ENCODE results near the gene L3MBTL4. TPM values are rescaled to one million over a fixed set of nuclear protein-coding genes. Genes with fewer than 3 reads are reported as not detected.

The L3MBTL4 gene
- polyA plus RNA-seq, 3 donors from 2014 or later, result 3.9 to 6.7 (median 4.1) TPM

- H3K4me1 Mint-ChIP-seq, result peaks cover 24 to 29% of the 10 kb centered on the region in 2 donors
- DNase-seq, result no peak
- H3K9me3 Mint-ChIP-seq, result no peaks in the 10 kb centered on the region
- peak overlapping the region in 1 of 6 donors; percentile 22 for H3K27ac Mint-ChIP-seq
- H3K4me3 Mint-ChIP-seq, result no peak overlapping the region
- H3K36me3 Mint-ChIP-seq, result no peaks in the 10 kb centered on the region
- H3K27me3 Mint-ChIP-seq (ENCODE audit: low read depth in 3 of 3), result no peaks in the 10 kb centered on the region
These were observed 47.5 kb downstream of the L3MBTL4 start for GRCh38 chr18:6367208-6367607.

GRCh38 chr18:6366776-6367175 lies 47.9 kb downstream of the L3MBTL4 start:
- Mint-ChIP-seq H3K9me3 (no peaks in the 10 kb centered on the region), H3K27me3 (ENCODE audit: low read depth in 3 of 3) (no peaks in the 10 kb centered on the region), H3K4me1 (peaks cover 24 to 29% of the 10 kb centered on the region in 2 donors), H3K4me3 (no peak overlapping the region), H3K36me3 (no peaks in the 10 kb centered on the region), H3K27ac (peak overlapping the region in 1 of 6 donors; percentile 22)
- DNase-seq, result no peak

DNA sequence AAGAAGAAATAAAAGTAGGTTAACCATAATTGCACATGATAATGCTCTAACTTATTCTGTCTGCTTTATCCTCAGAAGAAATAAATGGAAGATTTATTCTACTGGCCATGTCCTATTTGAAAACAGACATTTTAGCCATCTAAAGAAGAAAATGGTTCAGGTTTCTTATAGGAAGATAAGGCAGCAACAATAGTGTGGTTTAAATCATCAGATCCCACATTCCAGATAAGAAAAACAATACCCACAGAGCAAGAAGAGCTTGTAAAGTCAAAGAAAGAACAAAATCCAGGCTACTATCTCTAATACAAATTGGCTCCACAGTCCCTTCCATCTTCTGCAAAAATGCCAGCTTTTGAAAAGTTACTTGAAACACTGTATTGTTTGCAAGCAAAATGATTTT lies 49.3 kb downstream of the L3MBTL4 start:
- no peak for DNase-seq
- Mint-ChIP-seq H3K4me1 (peaks cover 29 to 37% of the 10 kb centered on the region in 2 donors), H3K27me3 (ENCODE audit: low read depth in 3 of 3) (no peaks in the 10 kb centered on the region), H3K27ac (no peak overlapping the region), H3K4me3 (no peak overlapping the region), H3K36me3 (no peaks in the 10 kb centered on the region), H3K9me3 (no peaks in the 10 kb centered on the region)

DNA sequence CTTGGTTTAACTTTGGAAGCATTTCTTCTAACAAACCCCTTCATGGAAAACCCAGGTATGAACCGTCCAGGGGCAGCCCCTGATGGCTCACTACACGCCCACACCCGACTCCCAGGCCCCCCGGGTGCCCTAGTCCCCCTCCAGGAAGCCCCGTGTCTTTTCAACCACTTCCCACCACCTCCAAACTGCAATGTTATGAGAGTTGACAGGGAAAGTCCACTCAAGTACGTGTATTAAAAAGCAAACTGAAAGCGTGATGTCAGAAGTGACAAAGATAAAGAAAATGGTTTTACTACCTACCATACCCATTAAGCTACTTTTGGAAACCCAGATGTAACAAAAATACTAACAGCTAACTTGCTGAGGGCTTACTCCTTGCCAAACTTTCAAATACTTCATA lies 51.5 kb downstream of the L3MBTL4 start:
- no peaks in the 10 kb centered on the region for H3K9me3 Mint-ChIP-seq
- peak overlapping the region in 2 of 6 donors; percentile 5 to 56 for H3K27ac Mint-ChIP-seq
- no peaks in the 10 kb centered on the region for H3K36me3 Mint-ChIP-seq
- no peak for DNase-seq
- no peaks in the 10 kb centered on the region for H3K27me3 Mint-ChIP-seq (ENCODE audit: low read depth in 3 of 3)
- H3K4me1 Mint-ChIP-seq, result peaks cover 39 to 52% of the 10 kb centered on the region in 2 donors
- no peak overlapping the region for H3K4me3 Mint-ChIP-seq

DNA sequence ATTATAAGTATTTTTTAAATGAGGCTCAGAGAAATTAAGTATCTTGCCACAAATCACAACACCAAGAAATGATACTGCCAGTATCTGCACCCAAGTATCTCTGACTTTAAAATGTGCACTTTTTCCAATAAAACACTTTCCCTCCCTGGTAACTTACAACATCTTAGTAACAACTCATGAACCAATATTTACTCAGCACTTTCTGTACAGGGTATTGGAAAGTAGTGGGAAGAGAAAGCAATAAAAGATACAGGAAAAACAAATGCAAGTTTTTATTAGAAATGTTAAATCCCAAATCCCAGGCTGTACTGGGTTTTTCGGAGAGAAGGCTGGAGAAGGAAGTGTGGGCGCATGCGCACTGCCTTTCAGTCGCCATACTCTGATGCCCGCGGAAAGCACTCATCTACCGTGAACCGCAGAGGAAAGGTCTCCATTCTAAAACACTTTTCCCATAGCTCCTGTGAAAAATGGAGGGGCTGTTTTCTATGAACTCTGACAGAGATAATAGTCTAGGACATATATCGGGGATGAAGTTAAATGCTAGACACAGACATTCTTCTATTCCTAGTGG lies 52.1 kb downstream of the L3MBTL4 start:
- Mint-ChIP-seq H3K27me3 (ENCODE audit: low read depth in 3 of 3) (no peaks in the 10 kb centered on the region), H3K4me3 (no peak overlapping the region), H3K27ac (peak overlapping the region in 1 of 6 donors; percentile 16), H3K4me1 (peaks cover 41 to 52% of the 10 kb centered on the region in 2 donors), H3K9me3 (no peaks in the 10 kb centered on the region), H3K36me3 (no peaks in the 10 kb centered on the region)
- no peak for DNase-seq

DNA sequence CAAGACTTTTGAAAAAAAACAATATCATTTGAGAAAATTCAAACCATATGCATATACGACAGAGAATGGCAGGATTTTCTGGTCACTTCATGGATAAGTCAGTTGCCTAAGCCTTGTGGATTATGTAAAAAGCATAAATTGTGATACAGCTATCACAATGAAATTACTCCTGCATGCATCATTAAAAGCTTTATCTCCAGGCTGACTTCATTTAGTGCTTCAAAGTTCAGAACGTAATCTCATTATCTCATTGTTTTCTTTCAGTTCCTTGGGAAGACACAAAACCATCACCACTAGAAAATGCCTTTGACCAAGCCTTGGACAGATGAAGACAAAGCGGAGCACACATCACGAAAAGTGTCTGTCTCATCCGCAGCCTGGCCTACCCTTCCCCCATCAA lies 57.0 kb downstream of the L3MBTL4 start:
- peaks cover 35 to 67% of the 10 kb centered on the region in 2 donors for H3K4me1 Mint-ChIP-seq
- no peaks in the 10 kb centered on the region for H3K36me3 Mint-ChIP-seq

GRCh38 chr18:6355789-6356589 lies 58.7 kb downstream of the L3MBTL4 start:
- Mint-ChIP-seq H3K27me3 (ENCODE audit: low read depth in 3 of 3) (no peaks in the 10 kb centered on the region), H3K36me3 (peaks cover 0 to 2% (median 0%) of the 10 kb centered on the region in 3 donors), H3K9me3 (no peaks in the 10 kb centered on the region), H3K27ac (no peak overlapping the region), H3K4me1 (peaks cover 28 to 66% of the 10 kb centered on the region in 2 donors), H3K4me3 (no peak overlapping the region)
- DNase-seq, result no peak

More for the DNA sequence above, 57.0 kb downstream of the L3MBTL4 start:
- no peaks in the 10 kb centered on the region for H3K27me3 Mint-ChIP-seq (ENCODE audit: low read depth in 3 of 3)
- H3K4me3 Mint-ChIP-seq, result no peak overlapping the region
- no peak for DNase-seq
- no peaks in the 10 kb centered on the region for H3K9me3 Mint-ChIP-seq
- no peak overlapping the region for H3K27ac Mint-ChIP-seq

DNA sequence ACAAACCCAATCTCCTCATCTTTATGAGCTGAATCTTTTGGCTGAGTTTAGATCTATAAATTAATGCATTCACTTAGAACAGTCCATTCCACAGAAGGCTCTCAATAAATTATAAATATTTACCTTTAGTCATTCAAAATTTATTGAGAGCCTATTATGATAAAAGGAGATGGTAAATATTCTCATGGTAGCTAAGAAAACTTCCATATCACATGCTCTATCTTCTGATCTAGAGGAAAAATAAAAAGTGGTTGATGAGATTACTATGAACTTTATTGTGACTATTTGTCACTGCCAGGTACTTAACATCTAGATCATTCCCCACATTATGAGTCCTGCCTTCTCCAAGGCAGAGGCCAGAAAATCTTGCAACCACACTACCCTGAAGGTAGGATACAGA lies 62.4 kb downstream of the L3MBTL4 start:
- H3K36me3 Mint-ChIP-seq, result peaks cover 0 to 2% (median 0%) of the 10 kb centered on the region in 3 donors
- H3K4me1 Mint-ChIP-seq, result peaks cover 14 to 42% of the 10 kb centered on the region in 2 donors
- peaks cover 0 to 4% (median 0%) of the 10 kb centered on the region in 6 donors for H3K9me3 Mint-ChIP-seq

GRCh38 chr18:6342990-6343389 lies 71.7 kb downstream of the L3MBTL4 start:
- H3K27ac Mint-ChIP-seq, result no peak overlapping the region
- no peak for DNase-seq
- H3K27me3 Mint-ChIP-seq (ENCODE audit: low read depth in 3 of 3), result peaks cover 0 to 2% (median 0%) of the 10 kb centered on the region in 3 donors
- H3K9me3 Mint-ChIP-seq, result peaks cover 17 to 52% (median 40%) of the 10 kb centered on the region in 6 donors
- H3K36me3 Mint-ChIP-seq, result peaks cover 14 to 39% (median 29%) of the 10 kb centered on the region in 3 donors
- peaks cover 17 to 40% of the 10 kb centered on the region in 2 donors for H3K4me1 Mint-ChIP-seq
- H3K4me3 Mint-ChIP-seq, result no peak overlapping the region

More for the DNA sequence above, 62.4 kb downstream of the L3MBTL4 start:
- Mint-ChIP-seq H3K4me3 (no peak overlapping the region), H3K27ac (peak overlapping the region in 1 of 6 donors; percentile 0), H3K27me3 (ENCODE audit: low read depth in 3 of 3) (no peaks in the 10 kb centered on the region)
- no peak for DNase-seq

- Mint-ChIP-seq H3K9me3 (peaks cover 15 to 64% (median 45%) of the 10 kb centered on the region in 6 donors), H3K4me3 (peak overlapping the region in 2 of 5 donors; percentile 7 to 51), H3K36me3 (peaks cover 14 to 46% (median 31%) of the 10 kb centered on the region in 3 donors), H3K27me3 (ENCODE audit: low read depth in 3 of 3) (peaks cover 0 to 2% (median 0%) of the 10 kb centered on the region in 3 donors), H3K27ac (peak overlapping the region in 2 of 6 donors; percentile 2 to 14), H3K4me1 (peaks cover 17 to 35% of the 10 kb centered on the region in 2 donors)
- no peak for DNase-seq
These were observed 73.0 kb downstream of the L3MBTL4 start for GRCh38 chr18:6341709-6342108.

- peak overlapping the region in 2 of 5 donors; percentile 8 to 51 for H3K4me3 Mint-ChIP-seq
- no peak for DNase-seq
- peaks cover 0 to 2% (median 0%) of the 10 kb centered on the region in 3 donors for H3K27me3 Mint-ChIP-seq (ENCODE audit: low read depth in 3 of 3)
- H3K27ac Mint-ChIP-seq, result peak overlapping the region in 2 of 6 donors; percentile 2 to 14
- peaks cover 14 to 46% (median 31%) of the 10 kb centered on the region in 3 donors for H3K36me3 Mint-ChIP-seq
- H3K9me3 Mint-ChIP-seq, result peaks cover 15 to 64% (median 46%) of the 10 kb centered on the region in 6 donors
- H3K4me1 Mint-ChIP-seq, result peaks cover 17 to 35% of the 10 kb centered on the region in 2 donors
These were observed 73.4 kb downstream of the L3MBTL4 start for GRCh38 chr18:6341303-6341702.

- peaks cover 0 to 2% (median 0%) of the 10 kb centered on the region in 3 donors for H3K27me3 Mint-ChIP-seq (ENCODE audit: low read depth in 3 of 3)
- no peak for DNase-seq
- H3K36me3 Mint-ChIP-seq, result peaks cover 14 to 45% (median 31%) of the 10 kb centered on the region in 3 donors
- no peak overlapping the region for H3K4me3 Mint-ChIP-seq
- H3K9me3 Mint-ChIP-seq, result peaks cover 18 to 64% (median 46%) of the 10 kb centered on the region in 6 donors
- peaks cover 19 to 35% of the 10 kb centered on the region in 2 donors for H3K4me1 Mint-ChIP-seq
- H3K27ac Mint-ChIP-seq, result no peak overlapping the region
These were observed 74.6 kb downstream of the L3MBTL4 start for GRCh38 chr18:6340121-6340520.

DNA sequence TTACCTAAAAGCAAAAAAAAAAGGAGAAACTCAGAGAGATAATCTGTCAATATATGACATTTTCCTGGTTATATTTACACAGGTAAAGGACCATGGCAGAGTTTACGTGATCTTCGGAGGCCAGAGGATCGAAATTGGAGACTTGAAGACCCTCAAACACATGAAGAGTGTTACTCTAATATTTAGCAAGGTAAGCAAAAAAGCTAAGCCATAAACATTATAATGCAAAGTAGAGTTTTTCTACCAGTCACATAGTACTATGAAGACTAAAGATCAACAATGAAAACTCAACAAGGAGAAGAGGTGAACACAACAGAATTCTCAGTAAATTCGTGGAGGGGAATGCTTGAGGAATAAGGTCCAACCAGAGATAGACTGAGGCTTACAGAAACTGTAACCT lies 78.5 kb downstream of the L3MBTL4 start:
- H3K9me3 Mint-ChIP-seq, result peaks cover 10 to 35% (median 18%) of the 10 kb centered on the region in 6 donors
- H3K27ac Mint-ChIP-seq, result no peak overlapping the region
- H3K4me1 Mint-ChIP-seq, result peaks cover 8 to 29% of the 10 kb centered on the region in 2 donors
- peaks cover 0 to 2% (median 0%) of the 10 kb centered on the region in 3 donors for H3K27me3 Mint-ChIP-seq (ENCODE audit: low read depth in 3 of 3)
- H3K36me3 Mint-ChIP-seq, result peaks cover 0 to 24% (median 19%) of the 10 kb centered on the region in 3 donors
- DNase-seq, result no peak
- H3K4me3 Mint-ChIP-seq, result no peak overlapping the region

DNA sequence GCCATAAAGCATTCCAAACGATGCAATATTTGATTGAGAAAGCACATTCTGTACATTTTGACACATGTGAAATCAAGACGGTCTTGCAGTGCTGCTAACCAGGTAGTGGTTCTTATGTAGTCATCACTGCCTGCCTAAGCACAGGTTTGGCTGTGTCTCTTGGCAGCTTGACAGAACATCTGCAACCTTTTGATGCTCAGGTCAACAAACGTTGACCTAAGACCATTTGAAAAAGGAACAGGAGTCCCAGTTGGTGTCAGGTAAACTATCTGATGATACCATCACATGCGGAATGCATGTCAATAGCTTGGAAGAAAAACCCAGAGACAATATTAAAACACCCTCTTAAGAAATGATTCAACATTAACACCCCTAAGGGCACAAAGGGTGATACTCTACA lies 80.7 kb downstream of the L3MBTL4 start:
- Mint-ChIP-seq H3K36me3 (peaks cover 0 to 28% (median 13%) of the 10 kb centered on the region in 3 donors), H3K4me1 (peaks cover 3 to 15% of the 10 kb centered on the region in 2 donors), H3K27ac (no peak overlapping the region), H3K9me3 (peaks cover 3 to 21% (median 10%) of the 10 kb centered on the region in 6 donors), H3K27me3 (ENCODE audit: low read depth in 3 of 3) (peaks cover 0 to 2% (median 1%) of the 10 kb centered on the region in 3 donors), H3K4me3 (no peak overlapping the region)
- no peak for DNase-seq

Measured in immature natural killer cell (primary cell).